Neural cell (in vitro differentiated cells): ENCODE results near the gene PRAF2. TPM values are rescaled to one million over a fixed set of nuclear protein-coding genes. Genes with fewer than 3 reads are reported as not detected.

Experiments
- H2AFZ ChIP-seq: fragments of 200-600, 300-800 bp; sonication (generic), shearing (Covaris generic); 2 replicates; pipeline ENCODE4 v1.6.0; 2014; ENCODE audit warnings: low read depth, mild to moderate bottlenecking, antibody characterized with exemption, low read length, moderate library complexity
- H3F3A ChIP-seq: fragments of 200-600 bp; shearing (Covaris generic); 2 replicates; pipeline ENCODE4 v1.6.1; 2016; ENCODE audit warnings: mild to moderate bottlenecking, moderate library complexity, mixed read lengths, antibody characterized with exemption, low read length; ENCODE audit not compliant: insufficient read depth, poor library complexity, severe bottlenecking
- H3K27ac ChIP-seq: fragments of 200-600, 300-800 bp; sonication (generic), shearing (Covaris generic); 2 replicates; pipeline ENCODE4 v1.5.1; 2014; ENCODE audit warnings: mild to moderate bottlenecking, low read length, moderate library complexity
- H3K27me3 ChIP-seq: fragments of 300-800, 200-600 bp; sonication (generic), shearing (Covaris generic); 2 replicates; pipeline ENCODE4 v1.6.0; 2014; ENCODE audit warnings: mild to moderate bottlenecking, low read depth, low read length, moderate library complexity; ENCODE audit not compliant: insufficient read depth
- H3K36me3 ChIP-seq: fragments of 300-800, 200-600 bp; sonication (generic), shearing (Covaris generic); 2 replicates; pipeline ENCODE4 v1.5.1; 2014; ENCODE audit warnings: mild to moderate bottlenecking, antibody characterized with exemption, low read length, moderate library complexity; ENCODE audit not compliant: insufficient read depth
- H3K4me2 ChIP-seq: fragments of 300-800, 200-600 bp; sonication (generic), shearing (Covaris generic); 2 replicates; pipeline ENCODE4 v1.6.0; 2014; ENCODE audit warnings: mild to moderate bottlenecking, low read length
- H3K4me3 ChIP-seq: fragments of 300-800, 200-600 bp; sonication (generic), shearing (Covaris generic); 2 replicates; pipeline ENCODE4 v1.5.1; 2014; ENCODE audit warnings: mild to moderate bottlenecking, low read length, moderate library complexity
- H3K79me2 ChIP-seq: fragments of 200-600 bp; shearing (Covaris generic); replicated peaks from 2 replicates; pipeline ENCODE4 v1.6.0; 2014; ENCODE audit warnings: mild to moderate bottlenecking, low read length, moderate library complexity; ENCODE audit not compliant: insufficient read depth
- H3K9ac ChIP-seq: fragments of 300-800, 200-600 bp; sonication (generic), shearing (Covaris generic); 2 replicates; pipeline ENCODE4 v1.6.1; 2016; ENCODE audit warnings: mild to moderate bottlenecking, low read length, mixed read lengths
- H3K9me2 ChIP-seq: fragments of 200-600 bp; shearing (Covaris generic); 2 replicates; pipeline ENCODE4 v1.6.1; 2016; ENCODE audit warnings: mild to moderate bottlenecking, low read length, mixed read lengths; ENCODE audit not compliant: insufficient read depth
- H3K9me3 ChIP-seq: fragments of 200-600, 300-800 bp; sonication (generic), shearing (Covaris generic); 2 replicates; pipeline ENCODE4 v1.6.1; 2016; ENCODE audit warnings: mild to moderate bottlenecking, mixed run types, low read length, moderate library complexity, mixed read lengths
- H4K20me1 ChIP-seq: fragments of 200-600 bp; shearing (Covaris generic); 2 replicates; pipeline ENCODE4 v1.6.1; 2016; ENCODE audit warnings: mild to moderate bottlenecking, mixed run types; ENCODE audit not compliant: insufficient read depth
- EP300 ChIP-seq: fragments of 450-650 bp; conservative IDR thresholded peaks from 2 replicates; pipeline ENCODE4 v1.6.1; 2014; ENCODE audit warnings: antibody characterized with exemption, mild to moderate bottlenecking, moderate library complexity; ENCODE audit not compliant: poor library complexity, severe bottlenecking
- EZH2 ChIP-seq: fragments of 200-600, 300-800 bp; shearing (Covaris generic), sonication (generic); IDR thresholded peaks from 2 replicates; pipeline ENCODE4 v1.6.1; 2014; ENCODE audit warnings: antibody characterized with exemption, low read length, borderline replicate concordance, mild to moderate bottlenecking; ENCODE audit not compliant: insufficient read depth, poor library complexity, severe bottlenecking
- MXI1 ChIP-seq: fragments of 450-650 bp; conservative IDR thresholded peaks from 2 replicates; pipeline ENCODE4 v1.6.1; 2014; ENCODE audit warnings: antibody characterized with exemption, mild to moderate bottlenecking; ENCODE audit not compliant: poor library complexity, severe bottlenecking
- POLR2AphosphoS5 ChIP-seq: IDR thresholded peaks from 2 replicates; pipeline ENCODE4 v1.6.1; 2012
- RAD21 ChIP-seq: fragments of 450-650 bp; conservative IDR thresholded peaks from 2 replicates; pipeline ENCODE4 v1.6.1; 2014; ENCODE audit warnings: antibody characterized with exemption, mild to moderate bottlenecking, moderate library complexity
- REST ChIP-seq: IDR thresholded peaks from 2 replicates; pipeline ENCODE4 v1.6.1; 2012; ENCODE audit warnings: borderline replicate concordance
- SMC3 ChIP-seq: fragments of 450-650 bp; conservative IDR thresholded peaks from 2 replicates; pipeline ENCODE4 v1.6.1; 2014; ENCODE audit warnings: antibody characterized with exemption, mild to moderate bottlenecking, moderate library complexity; ENCODE audit not compliant: poor library complexity
- TAF1 ChIP-seq: IDR thresholded peaks from 2 replicates; pipeline ENCODE4 v1.6.1; 2012; ENCODE audit warnings: low read depth
- polyA plus RNA-seq: library from polyadenylated mRNA; depleted of rRNA; stranded (reverse); fragments of >200 nt; gene quantifications from 2 replicates; pipeline ENCODE4 v1.2.3, GENCODE V29; 2014
- TF ChIP-seq, protein P1 (sequence below): fragments of 450-650 bp; IDR thresholded peaks from 2 replicates; pipeline ENCODE4 v1.5.1; 2014; ENCODE audit warnings: antibody characterized with exemption, mild to moderate bottlenecking, moderate library complexity; ENCODE audit not compliant: poor library complexity, severe bottlenecking

The PRAF2 gene
- polyA plus RNA-seq, 1 donor from 2014 or later = 7.3 TPM

- Histone ChIP-seq H3K4me3 (no peak overlapping the region), H3K27me3 (no peaks in the 10 kb centered on the region), H4K20me1 (no peaks in the 10 kb centered on the region), H3F3A (no peaks in the 10 kb centered on the region), H3K79me2 (no peaks in the 10 kb centered on the region), H3K27ac (no peak overlapping the region), H3K4me2 (no peak overlapping the region), H3K36me3 (no peaks in the 10 kb centered on the region), H3K9ac (no peak overlapping the region), H3K9me2 (no peaks in the 10 kb centered on the region), H2AFZ (no peak overlapping the region), H3K9me3 (no peaks in the 10 kb centered on the region)
- TF ChIP-seq POLR2AphosphoS5 (no peak), EP300 (no peak), MXI1 (no peak), EZH2 (no peak), REST (no peak), RAD21 (no peak)
Measured at GRCh38 chrX:49059681-49060085, 14.1 kb downstream of the PRAF2 start.

DNA sequence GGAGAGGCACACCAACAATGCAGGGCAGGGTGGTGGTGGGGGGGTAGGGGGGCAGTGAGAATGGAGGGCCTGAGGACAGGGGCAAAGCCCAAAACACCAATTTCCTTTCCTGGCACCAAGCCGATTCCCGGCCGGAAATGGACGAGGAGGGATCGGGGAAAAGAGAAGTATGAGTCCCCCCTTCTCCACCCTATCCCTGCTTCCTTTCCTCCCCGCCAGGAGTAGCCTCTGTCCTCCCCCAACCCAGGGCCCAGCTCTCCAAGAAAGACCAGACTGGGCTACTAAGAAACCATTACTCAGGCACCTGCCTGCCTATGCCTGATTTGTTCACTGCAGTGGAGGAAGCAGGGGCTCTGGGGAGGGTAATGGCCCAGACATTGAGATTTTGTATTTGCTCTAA is 14.6 kb downstream of the PRAF2 start:
- Histone ChIP-seq H4K20me1 (no peaks in the 10 kb centered on the region), H2AFZ (no peak overlapping the region), H3K9ac (no peak overlapping the region), H3K27me3 (no peaks in the 10 kb centered on the region), H3K4me3 (no peak overlapping the region), H3K9me3 (no peaks in the 10 kb centered on the region), H3K4me2 (no peak overlapping the region), H3K27ac (no peak overlapping the region), H3K9me2 (no peaks in the 10 kb centered on the region), H3K36me3 (no peaks in the 10 kb centered on the region), H3K79me2 (no peaks in the 10 kb centered on the region), H3F3A (no peaks in the 10 kb centered on the region)
- no peak for TF ChIP-seq SMC3
- no peak for TF ChIP-seq MXI1
- TF ChIP-seq, protein P1, sequence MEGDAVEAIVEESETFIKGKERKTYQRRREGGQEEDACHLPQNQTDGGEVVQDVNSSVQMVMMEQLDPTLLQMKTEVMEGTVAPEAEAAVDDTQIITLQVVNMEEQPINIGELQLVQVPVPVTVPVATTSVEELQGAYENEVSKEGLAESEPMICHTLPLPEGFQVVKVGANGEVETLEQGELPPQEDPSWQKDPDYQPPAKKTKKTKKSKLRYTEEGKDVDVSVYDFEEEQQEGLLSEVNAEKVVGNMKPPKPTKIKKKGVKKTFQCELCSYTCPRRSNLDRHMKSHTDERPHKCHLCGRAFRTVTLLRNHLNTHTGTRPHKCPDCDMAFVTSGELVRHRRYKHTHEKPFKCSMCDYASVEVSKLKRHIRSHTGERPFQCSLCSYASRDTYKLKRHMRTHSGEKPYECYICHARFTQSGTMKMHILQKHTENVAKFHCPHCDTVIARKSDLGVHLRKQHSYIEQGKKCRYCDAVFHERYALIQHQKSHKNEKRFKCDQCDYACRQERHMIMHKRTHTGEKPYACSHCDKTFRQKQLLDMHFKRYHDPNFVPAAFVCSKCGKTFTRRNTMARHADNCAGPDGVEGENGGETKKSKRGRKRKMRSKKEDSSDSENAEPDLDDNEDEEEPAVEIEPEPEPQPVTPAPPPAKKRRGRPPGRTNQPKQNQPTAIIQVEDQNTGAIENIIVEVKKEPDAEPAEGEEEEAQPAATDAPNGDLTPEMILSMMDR = no peak
- TF ChIP-seq TAF1 = no peak
- TF ChIP-seq REST = no peak
- no peak for TF ChIP-seq POLR2AphosphoS5
- TF ChIP-seq EP300 = no peak
- TF ChIP-seq RAD21 = no peak
